ENCODE results near the gene PPFIA3.

The PPFIA3 gene

GRCh38 chr19:49111218-49111998 lies 7.9 kb upstream of the PPFIA3 start:
- H3K36me3 ChIP-seq (ENCODE audit: control insufficient read depth, insufficient read depth, low read length): peaks cover 23% of the 10 kb centered on the region
- H3K4me3 ChIP-seq (replicated peaks; ENCODE audit: low read depth, low read length): no peak overlapping the region
- no peaks in the 10 kb centered on the region for H3K27me3 ChIP-seq (replicated peaks; ENCODE audit: control insufficient read depth, insufficient read depth, low read length)
- no peak for TF ChIP-seq CTCF (IDR thresholded peaks at IDR 0.05; ENCODE audit: insufficient read depth, low read length, poor library complexity, severe bottlenecking)
- no peak for DNase-seq (ENCODE audit: extremely low read depth, insufficient read length)

- DNase-seq (ENCODE audit: extremely low read depth, insufficient read length): peak; percentile 86
- no peaks in the 10 kb centered on the region for H3K27me3 ChIP-seq (replicated peaks; ENCODE audit: control insufficient read depth, insufficient read depth, low read length)
- H3K4me3 ChIP-seq (replicated peaks; ENCODE audit: low read depth, low read length): peak within 1 kb of the TSS; percentile 61
- no peak for TF ChIP-seq CTCF (IDR thresholded peaks at IDR 0.05; ENCODE audit: insufficient read depth, low read length, poor library complexity, severe bottlenecking)
- peaks cover 5% of the 10 kb centered on the region for H3K36me3 ChIP-seq (ENCODE audit: control insufficient read depth, insufficient read depth, low read length)
Measured at GRCh38 chr19:49113762-49114629, 5.3 kb upstream of the PPFIA3 start, which contains the start of gene LIN7B. TSS of gene LIN7B (plus strand) at chr19:49114370. CDS start at chr19:49114405, 35 bp downstream.

- DNase-seq (ENCODE audit: extremely low read depth, insufficient read length): no peak
- peaks cover 1% of the 10 kb centered on the region; the same call in 1 of the 2 replicates for H3K36me3 ChIP-seq (ENCODE audit: control insufficient read depth, insufficient read depth, low read length)
- no peaks in the 10 kb centered on the region for H3K27me3 ChIP-seq (replicated peaks; ENCODE audit: control insufficient read depth, insufficient read depth, low read length)
- no peak for TF ChIP-seq CTCF (IDR thresholded peaks at IDR 0.05; ENCODE audit: insufficient read depth, low read length, poor library complexity, severe bottlenecking)
- H3K4me3 ChIP-seq (replicated peaks; ENCODE audit: low read depth, low read length): peak overlapping the region; percentile 61
Measured at GRCh38 chr19:49114630-49115363, 4.5 kb upstream of the PPFIA3 start.

- H3K4me3 ChIP-seq (replicated peaks; ENCODE audit: low read depth, low read length): no peak overlapping the region
- TF ChIP-seq CTCF (IDR thresholded peaks at IDR 0.05; ENCODE audit: insufficient read depth, low read length, poor library complexity, severe bottlenecking): no peak
- DNase-seq (ENCODE audit: extremely low read depth, insufficient read length): no peak
- no peaks in the 10 kb centered on the region for H3K36me3 ChIP-seq (ENCODE audit: control insufficient read depth, insufficient read depth, low read length)
- H3K27me3 ChIP-seq (replicated peaks; ENCODE audit: control insufficient read depth, insufficient read depth, low read length): no peaks in the 10 kb centered on the region; the same call in 1 of the 2 replicates
Measured at GRCh38 chr19:49116544-49116943, 2.8 kb upstream of the PPFIA3 start.

- Histone ChIP-seq H3K36me3 (ENCODE audit: control insufficient read depth, insufficient read depth, low read length) (no peaks in the 10 kb centered on the region), H3K4me3 (replicated peaks; ENCODE audit: low read depth, low read length) (peak overlapping the region; percentile 73), H3K27me3 (replicated peaks; ENCODE audit: control insufficient read depth, insufficient read depth, low read length) (no peaks in the 10 kb centered on the region; the same call in 1 of the 2 replicates)
- TF ChIP-seq CTCF (IDR thresholded peaks at IDR 0.05; ENCODE audit: insufficient read depth, low read length, poor library complexity, severe bottlenecking): no peak
- DNase-seq (ENCODE audit: extremely low read depth, insufficient read length): no peak
Measured at GRCh38 chr19:49117677-49118564, 1.4 kb upstream of the PPFIA3 start.
